Cardiac muscle cell (in vitro differentiated cells and primary cell): ENCODE measurements around the gene EIF3CL. TPM values are rescaled to one million over a fixed set of nuclear protein-coding genes. Genes with fewer than 3 reads are reported as not detected.
"Not testable (repeated sequence)": the region's sequence is repeated elsewhere in the genome, so short reads cannot be mapped to it uniquely, and the experiment has no call there.

ENCODE experiments used
- DNase-seq, 2 donors: peaks; one replicate each; pipeline versions ENCODE4 v3.0.0 to v3.0.0-alpha.2; 2010 to 2017; ENCODE audit warnings: low read depth in 1 of 2, low spot score in 1 of 2
- H3K27ac ChIP-seq: fragments of 200-600 bp; sonication (generic); 2 replicates; pipeline ENCODE4 v1.5.1; 2016
- H3K27me3 ChIP-seq: fragments of 200-600 bp; sonication (generic); 2 replicates; pipeline ENCODE4 v1.6.0; 2016; ENCODE audit warnings: control low read depth
- H3K36me3 ChIP-seq: fragments of 200-600 bp; sonication (generic); 2 replicates; pipeline ENCODE4 v1.5.1; 2016; ENCODE audit warnings: control low read depth
- H3K4me1 ChIP-seq: fragments of 200-600 bp; sonication (generic); 2 replicates; pipeline ENCODE4 v1.8.1; 2017; ENCODE audit warnings: low read depth, mild to moderate bottlenecking, mixed run types
- H3K4me3 ChIP-seq: fragments of 200-600 bp; sonication (generic); 2 replicates; pipeline ENCODE4 v1.5.1; 2016; ENCODE audit warnings: mild to moderate bottlenecking
- H3K9me3 ChIP-seq: fragments of 200-600 bp; sonication (generic); 2 replicates; pipeline ENCODE4 v1.5.1; 2017; ENCODE audit warnings: low read depth, mild to moderate bottlenecking, control low read depth
- polyA plus RNA-seq: library from polyadenylated mRNA; unstranded; fragments of >200 nt; fragmentation: Nextera tagmentation; extraction: Ambion mirVana; gene quantifications from 2 replicates; pipeline ENCODE4 v1.2.1, GENCODE V29; 2016
- total RNA-seq: library from RNA; depleted of rRNA; stranded (reverse); fragments of >200 nt; gene quantifications from 2 replicates; pipeline ENCODE4 v1.2.3, GENCODE V29; 2016

Gene EIF3CL
- total and polyA plus RNA-seq, 2 experiments from 2014 or later = 107 TPM; not detected in 1

GRCh38 chr16:28382177-28382867, 21.3 kb downstream of the EIF3CL start:
- H3K27me3 ChIP-seq, H3K4me3 ChIP-seq, H3K27ac ChIP-seq, DNase-seq, H3K9me3 ChIP-seq, H3K36me3 ChIP-seq, H3K4me1 ChIP-seq: not testable (repeated sequence)

- H3K4me1 ChIP-seq, H3K36me3 ChIP-seq, H3K4me3 ChIP-seq, H3K27ac ChIP-seq, H3K27me3 ChIP-seq, DNase-seq, H3K9me3 ChIP-seq: not testable (repeated sequence)
Observed at GRCh38 chr16:28377822-28378221, 25.8 kb downstream of the EIF3CL start.

- H3K4me3 ChIP-seq, DNase-seq, H3K4me1 ChIP-seq, H3K36me3 ChIP-seq, H3K27ac ChIP-seq, H3K9me3 ChIP-seq, H3K27me3 ChIP-seq: not testable (repeated sequence)
Observed at GRCh38 chr16:28377108-28377625, 26.5 kb downstream of the EIF3CL start.

GRCh38 chr16:28375115-28375514, 28.5 kb downstream of the EIF3CL start:
- DNase-seq, H3K36me3 ChIP-seq, H3K27me3 ChIP-seq, H3K9me3 ChIP-seq, H3K27ac ChIP-seq, H3K4me1 ChIP-seq, H3K4me3 ChIP-seq: not testable (repeated sequence)

- not testable (repeated sequence) for H3K27ac ChIP-seq, H3K36me3 ChIP-seq, H3K27me3 ChIP-seq, H3K9me3 ChIP-seq, H3K4me3 ChIP-seq, DNase-seq, H3K4me1 ChIP-seq
Observed at GRCh38 chr16:28374281-28374680, 29.4 kb downstream of the EIF3CL start.

GRCh38 chr16:28367926-28368325, 35.7 kb downstream of the EIF3CL start:
- H3K27ac ChIP-seq, H3K27me3 ChIP-seq, DNase-seq, H3K9me3 ChIP-seq, H3K4me1 ChIP-seq, H3K36me3 ChIP-seq, H3K4me3 ChIP-seq: not testable (repeated sequence)

- not testable (repeated sequence) for H3K27ac ChIP-seq, H3K4me1 ChIP-seq, H3K36me3 ChIP-seq, H3K9me3 ChIP-seq, H3K4me3 ChIP-seq, H3K27me3 ChIP-seq, DNase-seq
Observed at GRCh38 chr16:28364268-28365173, 39.1 kb downstream of the EIF3CL start.

- DNase-seq, H3K27me3 ChIP-seq, H3K4me3 ChIP-seq: not testable (repeated sequence)
Observed at GRCh38 chr16:28363408-28363807, 40.2 kb downstream of the EIF3CL start, which contains the start of gene NPIPB6. Gene NPIPB6 (minus strand): TSS chr16:28363508. CDS start chr16:28362822, 686 bp downstream.

GRCh38 chr16:28362600-28362999, 41.0 kb downstream of the EIF3CL start:
- DNase-seq, H3K4me3 ChIP-seq, H3K36me3 ChIP-seq, H3K9me3 ChIP-seq, H3K4me1 ChIP-seq, H3K27me3 ChIP-seq, H3K27ac ChIP-seq: not testable (repeated sequence)

More at GRCh38 chr16:28363408-28363807, 40.2 kb downstream of the EIF3CL start, which contains the start of gene NPIPB6:
- H3K4me1 ChIP-seq, H3K27ac ChIP-seq, H3K36me3 ChIP-seq, H3K9me3 ChIP-seq: not testable (repeated sequence)

GRCh38 chr16:28338230-28338629, 65.4 kb downstream of the EIF3CL start:
- H3K27ac ChIP-seq, H3K36me3 ChIP-seq, DNase-seq, H3K27me3 ChIP-seq, H3K4me1 ChIP-seq, H3K9me3 ChIP-seq, H3K4me3 ChIP-seq: not testable (repeated sequence)

- H3K4me1 ChIP-seq, H3K4me3 ChIP-seq, DNase-seq, H3K36me3 ChIP-seq, H3K27me3 ChIP-seq, H3K9me3 ChIP-seq, H3K27ac ChIP-seq: not testable (repeated sequence)
Observed at GRCh38 chr16:28336940-28337710, 66.5 kb downstream of the EIF3CL start.

- not testable (repeated sequence) for DNase-seq, H3K27me3 ChIP-seq, H3K4me3 ChIP-seq, H3K9me3 ChIP-seq, H3K27ac ChIP-seq, H3K4me1 ChIP-seq, H3K36me3 ChIP-seq
Observed at GRCh38 chr16:28335678-28336077, 68.0 kb downstream of the EIF3CL start.

- not testable (repeated sequence) for H3K27me3 ChIP-seq, DNase-seq, H3K4me1 ChIP-seq, H3K4me3 ChIP-seq, H3K36me3 ChIP-seq, H3K9me3 ChIP-seq, H3K27ac ChIP-seq
Observed at GRCh38 chr16:28332632-28333031, 71.0 kb downstream of the EIF3CL start.
